GM12801 (cell line): ENCODE measurements around the gene CHRNA9.

Experiments
- CTCF ChIP-seq: IDR thresholded peaks from one replicate; pipeline ENCODE4 v1.5.1; 2011; ENCODE audit warnings: control low read depth; ENCODE audit not compliant: insufficient read length; ENCODE audit errors: extremely low read depth

The CHRNA9 gene

GRCh38 chr4:40350627-40351227 is 15.6 kb downstream of the CHRNA9 start:
- TF ChIP-seq CTCF, result no peak

- no peak for TF ChIP-seq CTCF
These were observed 19.0 kb downstream of the CHRNA9 start for GRCh38 chr4:40354158-40354557.

GRCh38 chr4:40355131-40355530 is 20.0 kb downstream of the CHRNA9 start:
- TF ChIP-seq CTCF, result no peak

GRCh38 chr4:40357738-40358137 is 22.6 kb downstream of the CHRNA9 start:
- no peak for TF ChIP-seq CTCF

- no peak for TF ChIP-seq CTCF
These were observed 26.2 kb downstream of the CHRNA9 start for GRCh38 chr4:40361338-40361737.

GRCh38 chr4:40363382-40363920 is 28.3 kb downstream of the CHRNA9 start:
- TF ChIP-seq CTCF, result no peak

GRCh38 chr4:40363945-40364344 is 28.8 kb downstream of the CHRNA9 start:
- no peak for TF ChIP-seq CTCF
